ENCODE data around the gene SERPINB6. TPM values are rescaled to one million over a fixed set of nuclear protein-coding genes. Genes with fewer than 3 reads are reported as not detected.

SERPINB6 gene
- total RNA-seq, 1 donor = 96.3 TPM

- TF ChIP-seq CTCF (IDR thresholded peaks at IDR 0.05; ENCODE audit: insufficient read depth, low read depth, low read length) = no peak
- peak overlapping the region; percentile 83 for H3K4me3 ChIP-seq (ENCODE audit: low read depth, low read length)
- DNase-seq (ENCODE audit: low read depth) = peak; percentile 33
Measured at GRCh38 chr6:2900821-2901644, 70.3 kb downstream of the SERPINB6 start.

GRCh38 chr6:2900221-2900807 is 71.1 kb downstream of the SERPINB6 start:
- DNase-seq (ENCODE audit: low read depth) = no peak
- TF ChIP-seq CTCF (IDR thresholded peaks at IDR 0.05; ENCODE audit: insufficient read depth, low read depth, low read length) = no peak
- H3K4me3 ChIP-seq (ENCODE audit: low read depth, low read length) = no peak overlapping the region

GRCh38 chr6:2899596-2899995 is 71.8 kb downstream of the SERPINB6 start:
- H3K4me3 ChIP-seq (ENCODE audit: low read depth, low read length) = no peak overlapping the region
- no peak for TF ChIP-seq CTCF (IDR thresholded peaks at IDR 0.05; ENCODE audit: insufficient read depth, low read depth, low read length)
- no peak for DNase-seq (ENCODE audit: low read depth)

Other genes with a start within 250 kb of the SERPINB6 start
- gene MYLK4, start 220.6 kb downstream of the SERPINB6 start, total RNA-seq = 0.43 and 0.64 TPM in 2 replicates
- 35.1 and 38.0 TPM in 2 replicates for gene WRNIP1, start 206.2 kb downstream of the SERPINB6 start, total RNA-seq
- 25.9 and 32.2 TPM in 2 replicates for gene SERPINB1, start 129.7 kb downstream of the SERPINB6 start, total RNA-seq
- gene SERPINB9, start 68.3 kb downstream of the SERPINB6 start, total RNA-seq = 15.1 and 17.3 TPM in 2 replicates
- gene NQO2, start 28.3 kb upstream of the SERPINB6 start, total RNA-seq = 7.4 and 12.1 TPM in 2 replicates
- gene RIPK1, start 96.9 kb upstream of the SERPINB6 start, total RNA-seq = 25.4 and 28.5 TPM in 2 replicates
- 16.1 and 17.3 TPM in 2 replicates for gene BPHL, start 147.1 kb upstream of the SERPINB6 start, total RNA-seq
- 81.5 and 90.7 TPM in 2 replicates for gene TUBB2A, start 186.0 kb upstream of the SERPINB6 start, total RNA-seq